ENCODE measurements around the gene SLC6A12. TPM values are rescaled to one million over a fixed set of nuclear protein-coding genes. Genes with fewer than 3 reads are reported as not detected.

Gene SLC6A12
- total RNA-seq, 4 donors from 2014 or later: 1.2 to 13.5 (median 3.0) TPM

- DNase-seq: no peak
- 82 to 95% methylated on average over 4 to 7 of the region's 7 CpGs for WGBS, 2 donors (ENCODE audit: low coverage in 1 of 2)
- H3K4me1 ChIP-seq: no peaks in the 10 kb centered on the region
- H3K4me3 ChIP-seq: no peak overlapping the region
- no peak overlapping the region for H3K27ac ChIP-seq
- H3K36me3 ChIP-seq: no peaks in the 10 kb centered on the region
- peaks cover 15% of the 10 kb centered on the region for H3K27me3 ChIP-seq
- TF ChIP-seq, protein P1, sequence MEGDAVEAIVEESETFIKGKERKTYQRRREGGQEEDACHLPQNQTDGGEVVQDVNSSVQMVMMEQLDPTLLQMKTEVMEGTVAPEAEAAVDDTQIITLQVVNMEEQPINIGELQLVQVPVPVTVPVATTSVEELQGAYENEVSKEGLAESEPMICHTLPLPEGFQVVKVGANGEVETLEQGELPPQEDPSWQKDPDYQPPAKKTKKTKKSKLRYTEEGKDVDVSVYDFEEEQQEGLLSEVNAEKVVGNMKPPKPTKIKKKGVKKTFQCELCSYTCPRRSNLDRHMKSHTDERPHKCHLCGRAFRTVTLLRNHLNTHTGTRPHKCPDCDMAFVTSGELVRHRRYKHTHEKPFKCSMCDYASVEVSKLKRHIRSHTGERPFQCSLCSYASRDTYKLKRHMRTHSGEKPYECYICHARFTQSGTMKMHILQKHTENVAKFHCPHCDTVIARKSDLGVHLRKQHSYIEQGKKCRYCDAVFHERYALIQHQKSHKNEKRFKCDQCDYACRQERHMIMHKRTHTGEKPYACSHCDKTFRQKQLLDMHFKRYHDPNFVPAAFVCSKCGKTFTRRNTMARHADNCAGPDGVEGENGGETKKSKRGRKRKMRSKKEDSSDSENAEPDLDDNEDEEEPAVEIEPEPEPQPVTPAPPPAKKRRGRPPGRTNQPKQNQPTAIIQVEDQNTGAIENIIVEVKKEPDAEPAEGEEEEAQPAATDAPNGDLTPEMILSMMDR (IDR thresholded peaks at IDR 0.05): no peak
- TF ChIP-seq EP300 (IDR thresholded peaks at IDR 0.05; ENCODE audit: low read depth) (no peak), POLR2AphosphoS5 (IDR thresholded peaks at IDR 0.05) (no peak), POLR2A (IDR thresholded peaks at IDR 0.05) (no peak)
- in situ Hi-C loops (cut with MboI; ENCODE audit: low pct_ligation_motif_present in 1 of 4, low pct_unique_long_range_greater_than_20kb in 1 of 4, low sequenced_read_pairs in 3 of 4) (no loop called here), intact Hi-C loops (cut with DNase I; ENCODE audit: low total_unique reads) (no loop called here)
- H3K9me3 ChIP-seq: no peaks in the 10 kb centered on the region
These were observed 13.4 kb upstream of the SLC6A12 start for GRCh38 chr12:227286-227915.

DNA sequence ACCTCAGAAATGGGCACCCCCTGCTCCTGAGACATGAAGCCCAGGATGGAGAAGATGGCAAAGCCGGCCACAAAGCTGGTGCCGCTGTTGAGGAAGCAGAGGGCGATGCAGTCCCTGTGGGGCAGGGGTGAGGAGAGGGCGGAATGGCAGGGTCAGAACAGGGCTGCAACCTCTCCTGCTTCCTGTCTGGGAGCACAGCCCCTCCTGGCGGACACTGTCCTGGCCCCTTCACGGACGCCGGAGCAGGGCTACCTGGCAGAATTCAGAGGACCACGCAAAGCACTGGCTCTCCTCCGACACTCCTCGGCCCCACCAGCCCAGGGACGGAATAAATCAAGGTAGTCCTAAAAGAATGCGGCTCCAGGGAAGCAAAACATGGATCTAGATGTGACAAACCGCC is 12.4 kb upstream of the SLC6A12 start:
- Histone ChIP-seq H3K4me3 (no peak overlapping the region), H3K27ac (no peak overlapping the region), H3K27me3 (peaks cover 15% of the 10 kb centered on the region), H3K4me1 (no peaks in the 10 kb centered on the region), H3K36me3 (no peaks in the 10 kb centered on the region), H3K9me3 (no peaks in the 10 kb centered on the region)
- in situ Hi-C loops (cut with MboI; ENCODE audit: low pct_ligation_motif_present in 1 of 4, low pct_unique_long_range_greater_than_20kb in 1 of 4, low sequenced_read_pairs in 3 of 4): no loop called here
- intact Hi-C loops (cut with DNase I; ENCODE audit: low total_unique reads): no loop called here
- DNase-seq: no peak
- no peak for TF ChIP-seq POLR2A (IDR thresholded peaks at IDR 0.05)
- TF ChIP-seq EP300 (IDR thresholded peaks at IDR 0.05; ENCODE audit: low read depth): no peak
- no peak for TF ChIP-seq POLR2AphosphoS5 (IDR thresholded peaks at IDR 0.05)
- TF ChIP-seq, protein P1 (IDR thresholded peaks at IDR 0.05): no peak
- 81 to 84% methylated on average over 6 to 14 of the region's 14 CpGs for WGBS, 2 donors (ENCODE audit: low coverage in 1 of 2)

GRCh38 chr12:225012-225411 is 11.1 kb upstream of the SLC6A12 start:
- no peaks in the 10 kb centered on the region for H3K9me3 ChIP-seq
- peaks cover 12% of the 10 kb centered on the region for H3K27me3 ChIP-seq
- TF ChIP-seq POLR2A (IDR thresholded peaks at IDR 0.05) (no peak), POLR2AphosphoS5 (IDR thresholded peaks at IDR 0.05) (no peak), EP300 (IDR thresholded peaks at IDR 0.05; ENCODE audit: low read depth) (no peak)
- TF ChIP-seq, protein P1 (IDR thresholded peaks at IDR 0.05): no peak
- no peak overlapping the region for H3K4me3 ChIP-seq
- no peaks in the 10 kb centered on the region for H3K4me1 ChIP-seq
- no peak overlapping the region for H3K27ac ChIP-seq
- WGBS, 2 donors (ENCODE audit: low coverage in 1 of 2): 85 to 87% methylated on average over 10 to 18 of the region's 18 CpGs
- no peak for DNase-seq
- intact Hi-C loops (cut with DNase I; ENCODE audit: low total_unique reads) (no loop called here), in situ Hi-C loops (cut with MboI; ENCODE audit: low pct_ligation_motif_present in 1 of 4, low pct_unique_long_range_greater_than_20kb in 1 of 4, low sequenced_read_pairs in 3 of 4) (no loop called here)
- no peaks in the 10 kb centered on the region for H3K36me3 ChIP-seq

DNA sequence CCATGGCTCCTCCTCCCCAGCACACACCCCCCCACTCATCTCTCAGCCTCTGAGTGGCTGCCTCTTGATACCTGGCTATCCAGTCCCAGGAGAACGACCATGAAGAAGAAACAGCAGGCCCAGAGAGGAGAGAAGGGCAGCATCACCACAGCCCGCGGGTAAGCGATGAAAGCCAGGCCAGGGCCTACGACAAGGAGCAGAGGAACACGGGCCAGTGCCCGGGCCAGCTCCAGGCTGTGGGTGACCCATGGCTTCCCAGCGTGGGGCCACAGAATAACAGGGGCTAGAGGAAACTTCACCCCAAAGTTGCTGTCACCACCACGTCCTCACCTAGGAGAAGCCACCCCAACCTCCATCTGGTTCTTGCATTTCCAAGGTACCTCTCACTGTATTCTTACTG is 10.4 kb upstream of the SLC6A12 start:
- Histone ChIP-seq H3K27ac (no peak overlapping the region), H3K4me1 (no peaks in the 10 kb centered on the region), H3K4me3 (no peak overlapping the region), H3K36me3 (no peaks in the 10 kb centered on the region), H3K9me3 (no peaks in the 10 kb centered on the region), H3K27me3 (peaks cover 5% of the 10 kb centered on the region)
- no peak for DNase-seq
- TF ChIP-seq EP300 (IDR thresholded peaks at IDR 0.05; ENCODE audit: low read depth) (no peak), POLR2A (IDR thresholded peaks at IDR 0.05) (no peak), POLR2AphosphoS5 (IDR thresholded peaks at IDR 0.05) (no peak)
- TF ChIP-seq, protein P1 (IDR thresholded peaks at IDR 0.05): no peak
- intact Hi-C loops (cut with DNase I; ENCODE audit: low total_unique reads) (no loop called here), in situ Hi-C loops (cut with MboI; ENCODE audit: low pct_ligation_motif_present in 1 of 4, low pct_unique_long_range_greater_than_20kb in 1 of 4, low sequenced_read_pairs in 3 of 4) (no loop called here)
- 87 to 100% methylated on average over 2 to 9 of the region's 9 CpGs for WGBS, 2 donors (ENCODE audit: low coverage in 1 of 2)
